Activated effector memory CD4-positive, alpha-beta T cell treated with Interleukin-2 at 50 U/mL for 16 hours (primary cell): ENCODE data around the gene NLRP12.
"Not testable (repeated sequence)": the region's sequence is repeated elsewhere in the genome, so short reads cannot be mapped to it uniquely, and the experiment has no call there.

Experiments used
- DNase-seq: peaks from one replicate; pipeline ENCODE4 v3.0.0-alpha.2; 2020

Gene NLRP12

DNA sequence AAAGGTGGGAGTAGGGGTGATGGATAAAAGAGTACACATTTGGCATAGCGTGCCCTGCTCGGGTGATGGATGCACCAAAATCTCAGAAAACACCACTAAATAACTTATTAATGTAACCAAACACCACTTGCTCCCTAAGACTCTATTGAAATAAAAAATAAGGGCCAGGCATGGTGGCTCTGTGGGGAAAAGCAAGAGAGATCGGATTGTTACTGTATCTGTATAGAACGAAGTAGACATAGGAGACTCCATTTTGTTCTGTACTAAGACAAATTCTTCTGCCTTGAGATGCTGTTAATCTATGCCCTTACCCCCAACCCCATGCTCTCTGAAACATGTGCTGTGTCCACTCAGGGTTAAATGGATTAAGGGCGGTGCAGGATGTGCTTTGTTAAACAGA lies 14.3 kb upstream of the NLRP12 start:
- not testable (repeated sequence) for DNase-seq

DNA sequence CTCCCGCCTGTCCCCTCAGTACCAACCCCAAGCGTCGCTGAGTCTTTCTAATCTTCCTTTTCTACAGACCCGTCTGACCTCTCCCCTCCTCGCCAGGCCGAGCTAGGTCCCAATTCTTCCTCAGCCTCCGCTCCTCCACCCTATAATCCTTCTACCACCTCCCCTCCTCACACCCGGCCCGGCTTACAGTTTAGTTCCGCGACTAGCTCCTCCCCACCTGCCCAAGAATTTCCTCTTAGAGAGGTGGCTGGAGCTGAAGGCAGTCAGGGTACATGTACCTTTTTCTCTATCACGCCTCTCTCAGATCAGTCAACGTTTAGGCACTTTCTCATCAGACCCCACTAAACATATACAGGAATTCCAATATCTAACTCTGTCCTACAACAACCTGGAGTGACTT lies 8.7 kb upstream of the NLRP12 start:
- DNase-seq = not testable (repeated sequence)

DNA sequence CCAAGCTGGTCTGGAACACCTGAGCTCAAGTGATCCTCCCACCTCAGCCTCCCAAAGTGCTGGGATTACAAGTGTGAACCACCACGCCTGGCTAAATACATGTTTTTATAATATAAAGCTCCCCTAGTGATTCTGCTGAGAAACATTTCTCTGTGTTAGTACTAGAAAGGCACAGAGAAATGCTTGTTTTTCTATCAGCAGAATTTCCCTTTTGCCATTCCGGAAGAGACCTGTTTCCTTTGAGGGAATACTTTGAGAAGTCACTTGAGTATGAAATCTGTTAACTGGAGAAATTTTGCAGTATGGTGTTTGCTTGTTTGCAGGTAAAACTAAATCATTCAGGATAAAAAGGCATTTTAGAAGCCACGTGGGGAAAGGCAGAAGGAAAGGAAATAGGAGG lies 4.4 kb upstream of the NLRP12 start:
- no peak for DNase-seq

DNA sequence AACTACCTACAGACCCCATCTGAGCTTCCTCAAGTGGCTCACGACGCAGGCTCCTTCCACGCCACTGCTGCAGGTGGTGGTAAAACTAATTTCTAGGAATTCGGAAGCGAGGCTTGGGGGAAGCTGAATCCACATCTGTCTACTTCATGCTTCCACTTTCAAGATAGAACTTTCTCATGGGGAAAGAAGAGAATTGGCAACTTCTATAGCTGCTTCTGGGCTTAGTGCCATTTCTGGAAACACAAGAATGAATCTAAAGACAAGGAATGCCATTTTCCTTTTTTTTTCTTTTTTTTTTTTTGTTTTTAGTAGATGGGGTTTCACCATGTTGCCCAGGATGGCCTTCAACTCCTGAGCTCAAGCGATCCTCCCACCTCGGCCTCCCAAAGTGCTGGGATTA lies 2.8 kb upstream of the NLRP12 start:
- DNase-seq = no peak

DNA sequence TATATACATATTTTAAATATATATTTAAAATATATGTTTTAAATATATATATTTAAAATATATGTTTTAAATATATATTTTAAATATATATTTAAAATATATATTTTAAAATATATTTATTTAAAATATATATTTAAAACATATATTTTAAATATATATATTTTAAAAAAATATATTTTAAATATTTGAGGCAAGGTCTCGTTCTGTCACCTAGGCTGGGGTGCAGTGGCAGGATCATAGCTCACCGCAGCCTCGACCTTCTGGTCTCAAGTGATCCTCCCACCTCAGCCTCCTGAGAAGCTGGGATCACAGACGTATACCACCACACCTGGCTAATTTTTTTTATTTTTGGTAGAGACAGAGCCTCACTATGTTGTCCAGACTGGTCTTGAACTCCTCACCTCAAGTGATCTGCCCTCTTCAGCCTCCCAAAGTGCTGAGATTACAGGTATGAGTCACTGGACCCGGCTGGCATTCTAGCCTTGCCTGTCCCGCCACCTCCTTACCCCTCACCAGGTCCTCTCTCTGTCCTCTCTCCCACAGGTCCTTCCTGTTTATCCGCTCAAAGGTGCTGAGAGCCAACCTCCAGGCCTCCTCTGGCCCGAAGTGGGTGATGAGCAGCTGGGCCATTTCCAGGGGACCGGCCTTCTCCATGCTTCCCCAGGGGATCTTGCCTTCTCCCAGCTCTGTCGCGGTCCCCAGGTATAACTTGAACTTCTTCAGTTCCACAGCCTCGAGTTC lies 564 bp downstream of the NLRP12 start:
- DNase-seq = no peak

DNA sequence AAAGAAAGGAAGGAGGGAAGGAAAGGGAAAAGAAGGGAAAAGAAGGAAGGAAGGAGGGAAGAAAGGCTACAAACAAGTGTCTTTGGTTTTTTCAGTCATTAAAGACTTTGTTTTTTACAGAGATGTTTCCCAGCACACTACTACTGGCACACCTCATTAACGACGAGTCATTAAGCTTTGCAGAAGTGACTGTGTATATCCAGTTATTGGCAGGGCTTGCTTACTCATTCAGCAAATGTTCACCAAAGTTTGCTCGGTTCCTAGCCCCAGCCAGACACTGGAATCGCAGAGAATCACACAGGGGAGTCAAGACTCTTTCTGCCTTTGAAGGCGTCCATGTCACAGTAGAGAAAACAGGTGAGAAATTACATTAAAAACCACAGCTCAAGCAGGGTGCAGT lies 4.3 kb downstream of the NLRP12 start:
- no peak for DNase-seq

DNA sequence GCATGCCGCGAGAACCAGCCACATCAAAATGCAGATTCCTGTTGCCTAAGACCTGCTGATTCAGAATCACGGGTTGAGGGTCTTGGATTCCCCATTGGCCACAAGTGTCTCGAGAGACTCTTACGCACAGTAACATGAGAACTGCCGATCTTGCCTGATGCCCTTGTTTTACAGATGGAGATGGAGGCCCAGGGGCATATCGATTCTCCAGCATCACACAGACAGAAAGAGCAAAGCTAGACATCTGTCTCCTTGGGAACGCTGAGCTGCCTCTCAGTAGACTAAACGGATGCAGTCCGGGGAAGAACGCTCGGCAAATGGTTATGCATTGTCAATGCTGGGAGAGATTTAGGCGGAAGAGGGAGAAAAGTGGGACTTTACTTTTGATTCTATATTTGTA lies 5.4 kb downstream of the NLRP12 start:
- no peak for DNase-seq

DNA sequence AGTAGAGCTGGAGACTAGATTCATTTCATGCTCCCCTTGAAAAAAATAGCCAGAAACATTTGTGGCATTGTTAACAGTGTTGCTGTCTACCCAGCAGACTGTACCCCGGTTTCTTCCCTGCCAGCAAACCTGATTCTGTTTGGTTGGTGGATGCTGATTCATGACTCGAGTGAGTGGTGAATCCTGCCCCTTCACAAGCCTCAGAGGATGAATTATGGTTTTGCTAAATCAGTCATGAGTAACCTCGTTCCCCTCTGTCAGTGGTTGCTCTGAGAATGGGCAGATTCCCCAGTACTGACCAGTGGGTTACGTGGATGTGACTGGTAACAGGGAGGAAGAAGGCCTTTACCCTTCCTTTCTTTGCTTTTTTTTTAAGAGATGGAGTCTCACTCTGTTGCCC lies 10.1 kb downstream of the NLRP12 start:
- DNase-seq = no peak

DNA sequence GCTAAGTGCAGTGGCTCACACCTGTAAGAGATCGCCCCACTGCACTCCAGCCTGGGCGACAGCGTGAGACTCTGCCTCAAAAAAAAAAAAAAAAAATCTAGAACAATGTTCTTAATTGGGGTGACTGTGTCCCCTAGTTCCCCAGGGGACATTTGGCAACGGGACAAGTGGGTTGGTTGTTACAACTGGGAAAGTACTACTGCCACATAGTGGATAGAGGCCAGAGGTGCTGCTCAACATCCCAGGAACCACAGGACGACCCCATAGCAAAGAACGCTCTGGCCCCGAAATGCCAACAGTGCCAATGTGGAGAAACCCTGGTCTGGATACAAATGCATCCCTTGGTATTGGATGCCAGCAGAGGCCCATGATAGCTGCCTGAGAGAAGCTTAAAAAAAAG lies 11.8 kb downstream of the NLRP12 start:
- no peak for DNase-seq

DNA sequence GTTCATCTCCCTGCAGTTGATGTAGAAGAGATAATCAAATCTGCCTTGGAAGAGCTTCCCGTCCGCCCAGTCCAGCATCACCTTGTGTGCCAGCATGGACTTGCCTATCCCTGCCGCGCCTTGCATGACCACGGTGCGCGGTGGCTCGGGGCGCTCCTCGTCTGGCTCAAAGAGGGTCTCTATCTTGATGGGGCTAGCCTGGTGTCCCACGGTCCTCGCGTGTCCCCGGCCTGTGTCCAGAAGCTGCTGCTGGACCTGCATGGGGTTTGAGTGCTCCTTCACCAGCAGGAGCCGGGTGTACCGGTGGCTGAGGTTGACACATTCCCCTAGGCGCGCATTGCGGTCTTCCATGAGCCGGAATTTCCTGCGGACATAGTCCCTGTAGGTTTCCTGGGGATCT lies 13.2 kb downstream of the NLRP12 start:
- DNase-seq = no peak

DNA sequence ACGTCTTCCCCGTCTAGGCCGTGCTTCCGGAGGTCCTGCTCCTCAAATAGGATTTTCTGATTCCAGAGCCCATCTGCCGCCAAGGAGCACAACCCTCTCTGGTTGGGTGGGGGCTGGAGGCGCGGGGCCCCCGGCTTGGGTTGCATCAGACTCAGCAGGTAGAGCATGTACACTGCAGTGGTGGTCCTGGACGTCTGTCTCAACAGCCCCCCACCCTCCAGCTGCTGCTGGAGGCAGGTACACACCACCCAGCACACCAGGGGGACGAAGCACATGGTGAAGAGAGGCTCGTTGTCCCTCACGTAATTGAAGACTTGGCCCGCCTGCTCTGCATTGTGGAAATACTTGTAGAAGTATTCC lies 13.9 kb downstream of the NLRP12 start:
- no peak for DNase-seq

DNA sequence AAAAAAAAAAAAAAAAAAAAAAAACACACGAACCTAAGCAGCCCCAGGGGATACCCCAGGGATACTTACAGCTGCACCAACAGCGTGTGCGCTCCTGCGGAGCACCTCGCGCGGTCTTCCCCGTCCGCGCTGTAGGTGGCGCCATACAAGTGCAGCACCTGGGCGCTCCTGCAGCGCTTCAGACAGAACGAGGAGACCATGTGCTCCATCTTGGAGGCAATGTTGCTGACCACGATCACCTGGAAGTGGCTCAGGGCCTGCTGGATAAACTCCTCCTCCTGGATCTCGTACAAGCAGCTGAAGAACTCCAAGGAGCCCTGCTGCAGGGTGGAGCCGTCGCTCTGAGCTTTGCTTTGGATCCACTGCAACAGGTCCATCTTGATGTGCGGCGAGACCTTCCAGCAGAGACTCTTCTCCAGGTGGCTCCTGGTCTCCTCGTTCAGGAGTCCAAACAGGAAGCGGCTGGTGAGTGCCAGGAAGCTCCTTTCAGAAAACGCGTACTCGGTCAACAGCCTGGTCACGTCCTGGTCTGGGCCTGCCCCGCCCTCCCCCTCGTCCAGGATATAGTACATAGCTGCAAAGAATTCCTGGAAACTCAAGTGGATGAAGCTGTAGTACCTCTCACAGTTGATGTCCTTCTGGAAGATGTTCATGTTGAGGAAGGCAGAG lies 14.5 kb downstream of the NLRP12 start:
- DNase-seq = no peak

DNA sequence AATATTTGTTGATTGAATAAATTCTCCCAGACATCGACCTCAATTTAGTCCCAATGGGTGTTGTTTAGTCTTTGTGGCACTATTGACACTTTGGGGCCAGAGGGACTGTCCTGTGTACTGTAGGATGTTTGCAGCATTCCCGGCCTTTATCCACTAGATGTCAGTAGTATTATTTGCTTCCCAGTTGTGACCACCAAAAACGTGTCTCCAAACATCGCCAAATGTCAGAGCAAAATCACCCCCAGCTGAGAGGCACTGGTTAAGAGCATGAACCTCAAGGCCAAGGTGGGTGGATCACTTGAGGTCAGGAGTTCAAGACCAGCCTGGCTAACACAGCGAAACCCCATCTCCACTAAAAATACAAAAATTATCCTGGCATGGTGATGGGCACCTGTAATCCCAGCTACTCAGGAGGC lies 15.4 kb downstream of the NLRP12 start:
- no peak for DNase-seq

DNA sequence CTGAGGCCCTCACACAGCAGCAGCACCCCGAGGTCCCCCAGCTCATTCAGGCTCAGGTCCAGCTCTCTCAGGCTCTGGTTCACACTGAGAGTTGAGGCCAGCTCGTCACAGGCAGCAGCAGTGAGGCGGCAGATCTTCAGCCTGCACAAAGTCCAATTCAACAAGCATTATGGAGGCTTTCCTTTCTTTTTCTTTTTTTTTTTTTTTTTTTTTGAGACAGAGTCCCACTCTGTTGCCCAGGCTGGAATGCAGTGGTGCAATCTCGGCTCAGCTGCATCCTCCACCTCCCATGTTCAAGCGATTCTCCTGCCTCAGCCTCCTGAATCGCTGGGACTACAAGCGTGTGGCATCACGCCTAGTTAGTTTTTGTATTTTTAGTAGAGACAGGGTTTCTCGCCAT lies 22.9 kb downstream of the NLRP12 start:
- no peak for DNase-seq

DNA sequence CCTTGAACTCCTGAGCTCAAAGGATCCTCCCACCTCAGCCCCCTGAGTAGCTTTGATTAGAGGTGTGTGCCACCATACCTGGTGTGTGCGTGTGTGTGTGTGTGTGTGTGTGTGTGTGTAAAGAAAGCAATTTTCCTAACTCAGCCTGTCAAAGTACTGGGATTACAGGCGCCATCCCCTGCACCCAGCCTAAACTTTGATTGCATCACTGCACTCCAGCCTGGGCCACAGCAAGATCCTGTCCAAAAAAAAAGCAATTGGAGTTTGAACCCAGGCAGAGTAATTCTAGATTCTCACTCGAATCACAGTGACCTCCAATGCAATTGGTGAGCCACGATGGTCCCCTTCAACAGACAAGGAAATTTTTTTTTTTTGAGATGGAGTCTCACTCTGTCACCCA lies 29.1 kb downstream of the NLRP12 start:
- DNase-seq = no peak

DNA sequence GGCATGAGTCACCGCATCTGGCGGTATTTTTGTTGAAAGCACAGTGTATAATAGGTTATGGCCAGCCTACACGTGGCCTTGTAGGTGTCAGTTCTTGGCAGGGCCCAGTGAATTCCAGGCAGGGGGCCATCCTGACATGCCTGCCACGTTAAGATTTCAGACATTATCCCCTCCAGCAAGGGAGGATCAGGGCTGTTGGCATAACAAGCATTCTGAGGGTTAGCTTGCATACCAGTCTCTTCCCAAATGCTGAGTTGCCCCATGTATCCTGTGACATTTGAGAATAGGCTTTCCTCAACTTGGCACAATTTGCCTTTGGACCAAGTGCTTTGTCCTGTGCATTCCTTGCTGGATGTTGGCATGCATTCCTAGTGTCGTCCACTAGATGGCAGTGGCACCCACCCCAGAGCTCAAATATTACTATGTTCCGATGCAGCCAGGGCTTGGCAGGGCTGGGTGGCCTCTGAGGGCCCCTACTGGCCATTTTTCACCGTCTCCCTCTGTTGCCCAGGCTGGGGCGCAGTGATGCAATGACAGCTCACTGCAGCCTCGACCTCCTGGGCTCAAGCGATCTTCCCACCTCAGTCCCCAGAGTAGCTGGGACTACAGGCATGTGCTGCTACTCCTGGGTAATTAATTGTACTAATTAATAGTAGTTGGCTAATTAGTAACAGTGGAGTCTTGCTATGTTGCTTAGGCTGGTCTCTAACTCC lies 31.2 kb downstream of the NLRP12 start:
- peak; percentile 54 for DNase-seq

DNA sequence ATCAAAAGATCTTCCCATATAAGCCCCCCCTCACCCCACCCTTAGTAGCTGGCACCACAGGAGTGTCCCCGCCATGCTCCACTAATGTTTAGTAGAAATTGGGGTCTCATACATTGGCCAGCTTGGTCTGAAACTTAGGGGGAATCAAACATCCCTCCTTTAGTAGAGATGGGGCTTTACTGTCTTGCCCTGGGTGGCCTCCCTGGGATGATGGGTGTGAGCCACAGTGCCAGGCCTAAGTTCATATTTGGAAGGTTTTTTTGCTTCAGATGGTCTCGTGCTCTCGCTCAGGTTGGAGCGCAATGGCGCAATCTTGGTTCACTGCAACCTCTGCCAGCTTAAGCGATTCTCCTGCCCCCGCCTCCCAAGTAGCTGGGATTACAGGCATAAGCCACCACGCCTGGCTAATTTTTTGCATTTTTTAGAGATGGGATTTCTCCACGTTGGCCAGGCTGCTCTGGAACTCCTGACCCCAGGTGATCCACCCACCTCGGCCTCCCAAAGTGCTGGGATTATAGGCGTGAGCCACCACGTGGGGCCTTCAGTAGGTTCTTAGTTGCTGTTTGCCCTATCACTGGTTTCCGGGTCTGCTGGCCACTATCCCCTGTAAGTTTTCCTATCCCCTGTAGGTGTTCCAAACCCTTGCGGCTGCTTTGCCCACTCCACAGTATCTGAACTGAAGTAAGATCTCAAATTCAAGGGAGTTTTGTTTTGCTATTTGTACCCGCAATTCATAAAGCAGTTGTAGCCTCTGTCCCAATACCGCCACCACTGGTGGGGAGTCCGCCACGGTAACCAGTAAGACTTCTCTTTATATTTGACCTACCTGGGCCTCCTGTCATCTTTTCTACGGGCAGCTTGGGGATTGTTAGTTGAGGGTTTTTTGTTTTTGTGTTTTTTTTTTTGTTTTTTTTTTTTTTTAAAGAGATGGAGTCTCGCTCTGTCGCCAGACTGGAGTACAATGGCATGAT lies 34.1 kb downstream of the NLRP12 start:
- no peak for DNase-seq

DNA sequence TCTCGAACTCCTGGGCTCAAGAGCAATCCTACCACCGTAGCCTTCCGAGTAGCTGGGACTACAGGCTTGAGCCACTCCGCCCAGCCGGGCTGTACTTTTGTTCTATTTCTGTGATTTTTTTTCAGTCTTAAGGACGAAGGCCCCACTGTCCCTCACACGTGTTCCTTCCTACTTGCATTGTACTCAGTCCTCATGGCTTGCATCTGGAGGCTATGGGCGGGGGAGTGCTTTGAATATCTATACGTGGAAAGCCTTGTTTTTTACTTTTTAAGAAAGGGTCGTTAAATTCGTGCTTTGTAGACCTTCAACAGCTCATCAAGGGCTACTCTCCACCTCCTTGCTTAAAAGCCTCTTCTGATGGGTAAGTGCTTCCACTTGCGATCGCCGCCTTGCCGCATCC lies 36.8 kb downstream of the NLRP12 start:
- DNase-seq = no peak

DNA sequence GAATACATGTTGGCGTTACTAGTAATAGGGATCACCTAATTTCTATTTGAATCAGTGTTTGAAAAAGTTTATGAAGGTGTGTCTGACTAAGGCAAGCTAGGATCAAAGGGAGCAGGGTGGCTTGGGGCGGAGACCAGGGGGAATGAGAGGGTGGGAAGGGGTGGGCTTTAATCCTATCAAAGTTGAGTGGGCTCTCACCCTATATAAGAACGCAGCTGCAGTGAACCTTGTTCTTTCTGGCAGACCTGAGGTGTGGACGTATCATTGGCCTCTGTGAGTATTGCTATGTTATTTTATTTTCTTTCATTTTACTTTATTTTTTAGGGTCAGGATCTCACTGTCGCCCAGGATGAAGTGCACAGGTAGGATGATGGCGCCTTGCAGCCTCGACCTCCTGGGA lies 37.4 kb downstream of the NLRP12 start:
- no peak for DNase-seq

DNA sequence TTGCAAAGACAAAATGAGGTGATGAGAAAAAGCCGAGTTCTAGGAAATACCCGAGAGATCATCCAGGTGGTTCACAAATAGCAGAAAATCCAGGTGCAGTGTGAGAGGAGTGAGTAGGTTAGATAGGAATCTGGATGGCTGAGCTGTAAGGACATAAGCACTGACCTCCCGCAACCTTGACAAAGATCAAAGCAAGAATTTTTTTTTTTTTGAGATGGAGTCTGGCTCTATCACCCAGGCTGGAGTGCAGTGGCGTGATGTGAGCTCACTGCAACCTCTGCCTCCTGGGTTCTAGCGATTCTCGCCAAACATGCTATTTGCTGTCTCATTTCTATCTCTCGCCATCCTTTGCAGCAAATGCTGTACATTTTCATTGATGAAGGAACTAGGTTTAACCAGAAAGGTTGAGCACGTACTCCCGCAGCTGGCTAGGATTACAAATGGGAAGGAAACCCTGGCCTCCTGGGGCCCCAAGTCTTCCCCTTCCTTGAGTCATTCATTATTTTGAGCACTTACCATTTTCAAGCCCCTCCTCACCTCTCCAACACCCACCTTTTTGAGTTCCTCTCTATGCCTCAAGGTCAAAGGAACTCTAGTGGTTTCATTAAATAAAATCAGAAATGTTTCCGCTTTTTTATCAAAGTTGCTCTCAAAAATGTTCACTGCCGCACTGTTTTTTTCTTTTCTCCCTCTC lies 38.8 kb downstream of the NLRP12 start:
- no peak for DNase-seq

DNA sequence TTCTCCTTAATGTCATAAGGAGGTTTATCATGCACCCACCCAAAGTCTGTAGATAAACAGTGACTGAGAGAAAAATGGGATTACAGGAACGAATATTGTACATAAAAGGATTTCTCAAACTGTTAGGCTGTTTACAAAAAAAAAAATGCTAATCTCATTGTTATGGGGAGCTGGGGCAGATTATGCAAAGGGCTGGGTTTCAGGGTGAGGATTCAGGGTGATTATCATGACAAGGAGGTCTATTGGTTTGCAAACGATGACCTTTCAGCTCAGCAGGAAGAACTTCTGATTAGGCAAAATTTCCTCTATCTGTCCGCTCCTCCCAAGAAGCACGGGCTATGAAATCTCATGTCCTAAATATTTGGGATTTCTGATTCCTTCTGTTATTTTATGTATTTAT lies 41.4 kb downstream of the NLRP12 start:
- DNase-seq = no peak

DNA sequence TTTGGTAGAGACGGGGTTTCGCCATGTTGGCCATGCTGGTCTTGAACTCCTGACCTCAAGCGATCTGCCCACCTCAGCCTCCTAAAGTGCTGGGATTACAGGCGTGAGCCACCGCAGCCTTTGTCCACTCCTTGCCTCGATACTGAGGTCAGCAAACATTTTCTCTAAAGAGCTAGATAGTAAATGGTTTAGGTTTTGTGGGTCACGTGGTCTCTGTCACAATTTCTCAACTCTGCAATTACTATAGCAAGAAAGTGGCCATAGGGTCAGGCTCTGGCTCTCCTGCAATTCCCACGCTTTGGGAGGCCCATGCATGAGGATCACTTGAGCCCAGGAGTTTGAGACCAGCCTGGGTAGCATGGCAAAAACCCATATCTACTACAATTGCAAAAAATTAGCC lies 42.8 kb downstream of the NLRP12 start:
- DNase-seq = not testable (repeated sequence)
